K562 treated with DMSO at 1 percent for 24 hours (cell line): Measurements from ENCODE around the gene E4F1. TPM values are rescaled to one million over a fixed set of nuclear protein-coding genes. Genes with fewer than 3 reads are reported as not detected.

ENCODE experiments used
- total RNA-seq: library from RNA; unstranded; fragments of 300-600 nt; gene quantifications from 2 replicates; pipeline ENCODE4 v1.2.3, GENCODE V29; 2022; ENCODE audit warnings: low read depth; ENCODE audit not compliant: insufficient read depth

E4F1 gene, protein sequence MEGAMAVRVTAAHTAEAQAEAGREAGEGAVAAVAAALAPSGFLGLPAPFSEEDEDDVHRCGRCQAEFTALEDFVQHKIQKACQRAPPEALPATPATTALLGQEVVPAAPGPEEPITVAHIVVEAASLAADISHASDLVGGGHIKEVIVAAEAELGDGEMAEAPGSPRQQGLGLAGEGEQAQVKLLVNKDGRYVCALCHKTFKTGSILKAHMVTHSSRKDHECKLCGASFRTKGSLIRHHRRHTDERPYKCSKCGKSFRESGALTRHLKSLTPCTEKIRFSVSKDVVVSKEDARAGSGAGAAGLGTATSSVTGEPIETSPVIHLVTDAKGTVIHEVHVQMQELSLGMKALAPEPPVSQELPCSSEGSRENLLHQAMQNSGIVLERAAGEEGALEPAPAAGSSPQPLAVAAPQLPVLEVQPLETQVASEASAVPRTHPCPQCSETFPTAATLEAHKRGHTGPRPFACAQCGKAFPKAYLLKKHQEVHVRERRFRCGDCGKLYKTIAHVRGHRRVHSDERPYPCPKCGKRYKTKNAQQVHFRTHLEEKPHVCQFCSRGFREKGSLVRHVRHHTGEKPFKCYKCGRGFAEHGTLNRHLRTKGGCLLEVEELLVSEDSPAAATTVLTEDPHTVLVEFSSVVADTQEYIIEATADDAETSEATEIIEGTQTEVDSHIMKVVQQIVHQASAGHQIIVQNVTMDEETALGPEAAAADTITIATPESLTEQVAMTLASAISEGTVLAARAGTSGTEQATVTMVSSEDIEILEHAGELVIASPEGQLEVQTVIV
- 49.6 and 60.2 TPM in 2 replicates for total RNA-seq

DNA sequence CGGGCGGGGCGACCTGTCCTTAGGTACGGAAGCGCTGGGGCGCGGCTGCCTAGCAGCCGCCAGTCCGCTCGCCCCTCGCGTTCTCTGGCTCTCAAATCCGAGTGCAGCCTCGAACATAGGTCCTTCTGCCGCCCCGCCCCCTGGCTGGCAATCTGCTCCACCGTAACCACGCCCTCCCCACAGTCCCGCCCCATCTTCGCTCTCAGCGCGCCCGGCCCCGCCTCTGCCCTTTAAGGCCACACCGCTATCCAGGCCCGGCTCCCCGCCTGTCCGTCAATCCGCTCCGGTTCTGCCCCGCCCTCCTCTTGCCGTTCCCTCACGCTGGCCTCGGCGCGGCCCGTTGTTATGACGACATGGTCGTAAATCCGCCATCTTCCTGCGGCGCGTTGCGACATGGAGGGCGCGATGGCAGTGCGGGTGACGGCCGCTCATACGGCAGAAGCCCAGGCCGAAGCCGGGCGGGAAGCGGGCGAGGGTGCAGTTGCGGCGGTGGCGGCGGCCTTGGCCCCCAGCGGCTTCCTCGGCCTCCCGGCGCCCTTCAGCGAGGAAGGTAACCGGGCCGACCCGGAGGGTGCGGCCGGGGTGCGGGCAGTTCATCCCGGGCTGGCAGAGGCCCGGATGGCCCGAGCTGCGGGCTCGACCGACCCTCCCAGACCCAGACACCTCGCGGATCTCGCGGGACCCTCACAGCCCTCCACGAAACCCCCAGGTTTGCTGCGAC is at the start of gene E4F1:
Gene E4F1 (plus strand): TSS at position 371 of the 721 bp plus-strand sequence. CDS start 23 bp downstream, at position 394.

DNA sequence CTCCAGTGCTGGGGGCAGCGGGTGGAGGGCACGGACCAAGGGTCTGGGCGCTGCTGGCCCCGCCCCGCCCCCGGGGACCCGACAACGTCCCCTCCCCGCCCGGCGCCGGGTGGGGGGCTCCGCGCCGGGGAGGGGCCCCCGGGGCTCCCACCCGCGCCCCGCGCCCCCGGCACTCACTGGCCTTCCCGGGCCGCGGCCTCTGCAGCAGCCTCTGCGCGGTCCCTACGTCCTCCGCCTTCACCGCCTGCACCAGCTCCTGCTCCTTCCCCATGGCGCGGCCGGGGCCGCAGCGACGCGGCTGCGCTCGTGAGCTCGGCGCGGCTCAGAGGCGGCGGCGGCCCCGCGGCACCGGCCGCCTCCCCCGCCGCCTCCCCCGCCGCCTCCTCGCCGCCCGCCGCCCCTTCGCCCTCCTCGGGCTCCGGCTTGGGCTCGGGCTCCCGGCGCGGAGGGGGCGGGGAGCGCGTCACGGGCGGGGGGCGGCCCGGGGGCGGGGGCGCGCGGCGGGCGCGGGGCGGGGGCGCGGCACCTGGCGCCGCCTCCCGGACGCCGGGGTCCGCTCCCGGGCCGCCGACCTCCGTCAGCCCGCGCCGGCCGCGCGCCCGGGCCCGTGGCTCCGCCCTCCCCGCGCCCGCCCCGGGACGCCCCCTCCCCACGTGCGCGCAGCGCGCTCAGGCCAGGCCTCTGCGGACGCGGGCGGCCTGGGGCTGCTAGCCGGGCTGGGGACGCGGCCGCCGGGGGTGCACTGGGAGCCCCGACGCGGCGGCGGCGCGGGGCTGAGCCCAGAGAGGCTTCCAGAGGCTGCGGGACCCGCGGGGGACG is 27.0 kb upstream of the E4F1 start, which contains the start of gene CASKIN1:
Gene CASKIN1 (minus strand): TSS at position 444 of the 819 bp plus-strand sequence. CDS start 173 bp downstream, at position 271.

DNA sequence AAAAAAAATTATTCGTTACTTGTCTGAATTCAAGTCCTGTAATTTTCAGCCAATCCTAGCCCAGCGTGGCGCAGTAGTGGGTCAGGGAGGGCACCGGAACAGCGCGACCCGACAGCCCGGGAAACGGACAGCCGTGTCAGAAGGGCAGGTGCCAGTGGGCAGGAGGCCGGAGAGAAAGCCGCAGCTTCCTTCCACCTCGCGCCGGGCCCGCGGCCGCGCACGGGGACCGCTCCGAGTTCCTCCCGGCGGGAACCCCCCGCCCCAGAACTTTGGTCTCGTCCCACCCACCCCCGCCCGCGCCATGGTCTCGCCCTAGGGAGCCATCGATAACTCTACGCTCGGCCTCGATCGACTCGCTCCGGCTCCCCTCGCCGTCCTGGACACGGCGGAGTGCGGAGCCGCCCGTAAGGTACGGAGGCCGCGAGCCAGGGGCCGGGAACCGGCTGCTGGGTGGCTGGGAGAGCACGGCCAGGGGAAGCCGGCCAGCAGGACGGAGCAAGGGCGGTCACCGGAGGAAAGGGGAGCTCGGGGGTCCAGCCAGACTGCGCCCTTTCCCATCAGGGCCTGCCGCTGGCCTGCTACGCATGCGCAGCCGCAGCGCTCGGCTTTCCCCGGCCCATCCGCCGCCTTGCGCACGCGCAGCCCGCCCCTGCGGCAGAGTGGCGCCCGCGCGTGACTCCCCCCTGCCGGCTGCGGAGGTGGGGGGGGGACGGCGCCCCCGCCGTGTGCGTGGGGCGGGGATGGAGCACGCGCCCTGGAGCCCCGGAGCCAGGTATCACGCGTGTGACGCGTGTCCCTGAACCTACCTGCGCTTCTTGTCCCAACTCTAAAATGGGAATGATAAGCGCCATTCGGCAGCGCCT is 18.1 kb upstream of the E4F1 start, which contains the start of gene MLST8:
Gene MLST8 (plus strand): TSS at position 351 of the 863 bp plus-strand sequence. CDS start 632 bp downstream, outside the sequence.

DNA sequence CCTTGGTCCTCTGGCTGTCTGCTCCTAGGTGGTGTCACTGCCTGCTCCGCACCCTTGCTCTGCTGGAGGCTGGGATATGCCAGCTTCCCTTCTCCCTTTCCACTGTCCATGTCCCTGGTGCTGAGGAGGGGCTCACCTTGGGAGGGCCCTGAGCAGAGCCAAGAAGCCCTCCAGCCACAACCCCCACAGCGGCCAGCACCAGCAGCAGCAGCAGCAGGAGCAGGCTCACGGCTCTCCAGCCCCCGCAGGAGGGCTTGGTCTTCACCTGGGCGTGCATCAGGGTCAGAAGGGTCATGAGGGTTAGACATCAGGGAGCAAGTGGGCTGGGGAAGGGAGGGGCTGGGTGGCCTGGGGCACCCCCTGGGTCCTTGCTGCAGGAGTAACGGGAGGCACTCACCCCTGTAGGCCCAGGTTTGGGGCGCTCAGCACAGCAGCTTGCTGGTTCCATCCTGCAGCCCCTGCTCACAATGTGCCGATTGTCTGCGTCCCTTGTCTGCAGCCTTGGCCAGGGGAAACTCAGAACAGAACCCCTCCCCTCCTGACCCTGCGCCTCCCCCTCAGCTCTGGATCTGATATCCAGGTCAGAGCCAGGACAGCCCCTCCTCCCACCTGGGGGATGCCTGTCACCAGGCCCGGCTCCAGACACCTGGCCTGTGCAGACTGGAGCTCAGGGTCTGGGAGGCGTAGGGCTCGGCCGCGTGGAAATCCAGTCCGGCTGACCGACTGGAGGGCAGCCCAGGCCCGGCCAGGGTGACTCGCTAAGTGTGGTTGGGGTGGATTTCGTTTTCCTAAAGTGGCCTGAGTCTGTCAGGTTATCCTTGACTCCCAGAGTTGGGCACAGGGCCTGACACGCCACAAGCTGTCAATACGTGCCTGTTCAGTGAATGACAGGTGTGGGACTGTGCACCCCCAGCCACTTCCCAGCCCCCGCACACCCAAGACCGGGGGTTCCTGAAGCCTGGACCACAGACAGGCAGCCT is 12.7 kb upstream of the E4F1 start, which contains the start of gene BRICD5:
Gene BRICD5 (minus strand): TSS at position 478 of the 980 bp plus-strand sequence. CDS start 30 bp downstream, at position 448.

DNA sequence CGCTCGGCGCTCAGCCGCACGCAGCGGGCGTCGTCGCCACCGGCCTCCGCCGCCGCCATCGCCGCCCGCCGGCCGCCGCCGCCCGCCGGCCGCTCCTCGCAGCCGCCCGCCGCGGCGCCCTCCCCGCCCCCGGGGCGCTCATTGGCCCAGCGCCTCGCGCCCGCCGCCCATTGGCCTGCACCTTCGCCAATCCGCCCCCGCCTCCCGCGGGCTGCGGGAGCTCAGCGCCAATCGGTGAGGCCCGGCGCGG is 8.7 kb upstream of the E4F1 start, which contains the start of gene PGP:
Gene PGP (minus strand): TSS at position 122 of the 250 bp plus-strand sequence. CDS start 63 bp downstream, at position 59.

DNA sequence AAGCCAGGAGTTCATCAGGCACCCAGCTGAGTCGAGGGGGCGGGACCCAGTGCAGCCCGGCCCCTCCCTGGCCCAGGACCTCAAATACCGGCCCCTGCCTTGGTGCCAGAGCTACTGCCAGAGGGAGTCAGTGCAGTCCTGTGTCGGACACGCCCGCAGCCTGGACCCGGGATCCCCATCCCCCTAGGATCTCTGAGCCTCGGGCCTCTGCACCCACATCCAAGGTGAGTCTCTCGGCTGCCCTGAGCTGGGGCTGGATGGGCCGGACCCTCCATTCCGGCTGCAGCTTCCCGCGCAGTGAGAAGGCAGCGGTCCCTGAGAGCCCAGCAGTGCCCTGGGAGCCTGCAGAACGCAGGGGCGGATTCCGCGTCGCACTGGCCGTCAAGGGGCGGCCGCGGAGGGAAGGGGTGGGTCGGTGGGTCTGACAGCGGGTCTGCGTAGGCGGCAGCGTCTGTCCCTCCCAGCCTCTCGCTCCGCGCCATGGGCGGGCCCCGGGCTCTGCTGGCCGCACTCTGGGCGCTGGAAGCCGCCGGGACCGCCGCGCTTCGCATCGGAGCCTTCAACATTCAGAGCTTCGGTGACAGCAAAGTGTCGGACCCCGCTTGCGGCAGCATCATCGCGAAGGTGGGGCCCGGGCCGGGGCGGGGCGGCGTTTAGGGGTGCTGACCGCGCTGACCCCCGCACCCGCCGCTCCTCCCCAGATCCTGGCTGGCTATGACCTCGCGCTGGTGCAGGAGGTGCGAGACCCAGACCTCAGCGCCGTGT is 13.1 kb downstream of the E4F1 start, which contains the start of gene DNASE1L2:
Gene DNASE1L2 (plus strand): TSS at position 108 of the 765 bp plus-strand sequence. CDS start 373 bp downstream, at position 481.

DNA sequence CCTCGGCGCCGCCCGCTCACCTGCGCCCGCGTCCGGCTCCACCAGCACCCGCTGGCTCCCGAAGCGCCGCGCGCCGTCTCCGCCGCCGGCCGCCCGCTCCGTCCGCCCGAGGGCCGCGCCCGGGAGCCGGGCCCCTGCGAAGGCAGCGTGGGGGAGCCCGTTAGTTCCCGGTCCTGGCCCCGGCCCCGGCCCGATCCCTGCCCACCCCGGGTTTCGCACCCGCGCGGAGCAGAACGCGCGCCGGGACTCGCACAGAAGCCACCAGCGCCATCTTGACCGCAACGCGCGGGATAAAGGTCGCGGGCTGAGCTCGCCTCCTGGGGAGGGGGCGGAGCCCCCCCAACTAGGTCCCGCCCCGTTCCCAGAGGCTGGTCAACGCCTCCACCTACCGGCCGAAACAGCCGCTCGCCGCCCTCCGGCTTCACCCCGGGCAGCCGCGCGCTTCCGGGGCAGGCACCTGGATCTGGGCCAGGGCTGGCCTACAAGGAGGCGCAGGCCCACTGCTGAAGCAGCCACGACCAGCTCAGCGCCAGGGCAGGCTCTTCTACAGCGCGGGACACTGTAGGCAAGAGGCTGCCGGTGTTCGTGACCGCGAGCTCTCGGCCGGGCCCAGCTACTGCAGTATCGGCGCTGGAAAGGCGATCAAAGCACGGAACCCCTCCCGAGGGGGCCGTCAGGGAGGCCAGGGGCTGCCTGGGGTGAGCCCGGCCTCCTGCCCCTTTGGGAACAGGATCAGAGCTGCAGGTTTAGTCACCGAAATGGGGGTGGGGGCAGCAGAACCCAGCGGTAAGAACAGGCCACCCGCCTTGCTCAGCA is 28.1 kb downstream of the E4F1 start, which contains the start of gene ECI1:
Gene ECI1 (minus strand): TSS at position 292 of the 816 bp plus-strand sequence. CDS start 21 bp downstream, at position 271.

DNA sequence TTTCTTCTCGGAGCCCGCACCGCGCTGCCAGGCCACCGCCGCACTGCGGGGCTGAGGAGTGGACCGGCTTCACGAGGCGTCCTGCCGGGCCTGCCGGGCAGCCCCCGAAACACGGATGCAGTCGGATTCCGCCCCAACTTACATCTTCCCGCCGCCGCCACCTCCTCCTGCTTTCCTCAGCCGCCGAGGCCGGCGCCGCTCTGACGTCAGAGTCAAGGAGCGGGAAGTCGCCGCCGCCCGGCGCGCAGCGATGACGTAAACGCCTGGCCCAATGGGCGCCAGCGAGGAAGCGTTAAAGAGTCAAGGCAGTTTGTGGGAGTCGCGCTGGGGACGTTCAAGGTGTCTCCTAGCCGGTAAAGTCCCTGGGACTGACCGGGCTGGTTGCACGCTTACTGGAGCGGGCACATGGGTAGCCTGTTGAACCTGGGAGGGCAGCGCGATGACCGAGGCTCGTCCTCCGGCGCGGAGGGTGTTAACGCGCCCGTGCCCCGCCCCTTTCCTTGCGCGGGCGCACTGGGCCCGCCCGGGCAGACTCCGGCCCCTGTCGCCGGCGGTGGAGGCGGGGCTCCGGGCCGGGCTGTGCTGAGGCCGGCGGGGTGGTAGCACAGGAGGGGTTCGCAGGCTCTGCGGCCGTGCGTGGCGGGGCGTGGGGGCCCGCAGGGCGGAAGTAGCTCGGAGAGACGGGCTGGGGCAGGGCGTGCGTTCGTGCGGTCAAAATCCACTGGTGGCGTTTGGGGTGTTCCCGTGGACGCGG is 44.7 kb downstream of the E4F1 start, which contains the start of gene RNPS1:
Gene RNPS1 (minus strand): TSS at position 214 of the 754 bp plus-strand sequence. CDS start 3,483 bp downstream, outside the sequence.

Other genes starting within 250 kb of the E4F1 start
- not detected in 2 replicates for gene NOXO1, start 242.1 kb upstream of the E4F1 start, total RNA-seq
- gene GFER, start 239.4 kb upstream of the E4F1 start, total RNA-seq, result 56.1 and 57.0 TPM in 2 replicates
- 42.4 and 48.1 TPM in 2 replicates for gene SYNGR3, start 233.6 kb upstream of the E4F1 start, total RNA-seq
- gene ZNF598, start 213.8 kb upstream of the E4F1 start, total RNA-seq, result 111 and 123 TPM in 2 replicates
- gene NPW, start 203.8 kb upstream of the E4F1 start, total RNA-seq, result 3.2 and 4.2 TPM in 2 replicates
- 28.4 and 30.8 TPM in 2 replicates for gene NHERF2, start 196.7 kb upstream of the E4F1 start, total RNA-seq
- 31.0 and 36.5 TPM in 2 replicates for gene NTHL1, start 175.8 kb upstream of the E4F1 start, total RNA-seq
- gene TSC2, start 175.6 kb upstream of the E4F1 start, total RNA-seq, result 69.9 and 72.9 TPM in 2 replicates
- 95.2 and 111 TPM in 2 replicates for gene PKD1, start 87.7 kb upstream of the E4F1 start, total RNA-seq
- gene RAB26, start 75.0 kb upstream of the E4F1 start, total RNA-seq, result 4.4 and 5.8 TPM in 2 replicates
- gene TRAF7, start 67.8 kb upstream of the E4F1 start, total RNA-seq, result 114 and 120 TPM in 2 replicates
- 2.6 and 3.7 TPM in 2 replicates for gene CASKIN1, start 27.0 kb upstream of the E4F1 start, total RNA-seq
- 58.9 and 88.9 TPM in 2 replicates for gene MLST8, start 18.1 kb upstream of the E4F1 start, total RNA-seq
- 12.8 and 15.0 TPM in 2 replicates for gene BRICD5, start 12.7 kb upstream of the E4F1 start, total RNA-seq
- 90.8 and 100 TPM in 2 replicates for gene PGP, start 8.8 kb upstream of the E4F1 start, total RNA-seq
- 5.9 and 7.8 TPM in 2 replicates for gene DNASE1L2, start 12.9 kb downstream of the E4F1 start, total RNA-seq
- 445 and 473 TPM in 2 replicates for gene ECI1, start 28.0 kb downstream of the E4F1 start, total RNA-seq
- 229 and 242 TPM in 2 replicates for gene RNPS1, start 44.5 kb downstream of the E4F1 start, total RNA-seq
- 30.6 and 32.9 TPM in 2 replicates for gene ABCA3, start 117.1 kb downstream of the E4F1 start, total RNA-seq
- gene CCNF, start 205.9 kb downstream of the E4F1 start, total RNA-seq, result 49.2 and 49.5 TPM in 2 replicates
- 31.1 and 36.0 TPM in 2 replicates for gene TEDC2, start 236.5 kb downstream of the E4F1 start, total RNA-seq
- gene NTN3, start 247.7 kb downstream of the E4F1 start, total RNA-seq, result 0.13 and 0.32 TPM in 2 replicates